GM12865 (cell line): ENCODE results near the gene HPN.

ENCODE experiments used
- DNase-seq: peaks from one replicate; pipeline ENCODE4 v3.0.0; 2010; ENCODE audit warnings: low read depth
- H3K4me3 ChIP-seq: 2 replicates; pipeline ENCODE4 v1.5.1; 2011; ENCODE audit warnings: mild to moderate bottlenecking, low read depth, low read length, control low read depth
- CTCF ChIP-seq: IDR thresholded peaks from 2 replicates; pipeline ENCODE4 v1.5.1; 2011; ENCODE audit warnings: low read length, control low read depth, low read depth, inconsistent platforms; ENCODE audit not compliant: insufficient read depth; ENCODE audit errors: missing control alignments

HPN gene

GRCh38 chr19:35034588-35035382, 6.7 kb upstream of the HPN start:
- no peak for TF ChIP-seq CTCF
- no peak for DNase-seq
- no peak overlapping the region for H3K4me3 ChIP-seq

- TF ChIP-seq CTCF = no peak
- peak; percentile 66 for DNase-seq
- no peak overlapping the region for H3K4me3 ChIP-seq
Measured at GRCh38 chr19:35037716-35038622, 3.6 kb upstream of the HPN start.

GRCh38 chr19:35038623-35039512, 2.7 kb upstream of the HPN start:
- no peak for TF ChIP-seq CTCF
- no peak overlapping the region for H3K4me3 ChIP-seq
- no peak for DNase-seq

GRCh38 chr19:35039881-35040825, 1.4 kb upstream of the HPN start:
- H3K4me3 ChIP-seq = no peak overlapping the region
- no peak for TF ChIP-seq CTCF
- no peak for DNase-seq

GRCh38 chr19:35040826-35041547, 534 bp upstream of the HPN start:
- H3K4me3 ChIP-seq = no peak overlapping the region
- no peak for DNase-seq
- no peak for TF ChIP-seq CTCF
